GM10847 (cell line): ENCODE data around the gene TSSC4.

Source experiments
- POLR2A ChIP-seq: IDR thresholded peaks from 2 replicates; pipeline ENCODE4 v1.6.1; 2011; ENCODE audit not compliant: insufficient read length; ENCODE audit errors: extremely low read depth

The TSSC4 gene

DNA sequence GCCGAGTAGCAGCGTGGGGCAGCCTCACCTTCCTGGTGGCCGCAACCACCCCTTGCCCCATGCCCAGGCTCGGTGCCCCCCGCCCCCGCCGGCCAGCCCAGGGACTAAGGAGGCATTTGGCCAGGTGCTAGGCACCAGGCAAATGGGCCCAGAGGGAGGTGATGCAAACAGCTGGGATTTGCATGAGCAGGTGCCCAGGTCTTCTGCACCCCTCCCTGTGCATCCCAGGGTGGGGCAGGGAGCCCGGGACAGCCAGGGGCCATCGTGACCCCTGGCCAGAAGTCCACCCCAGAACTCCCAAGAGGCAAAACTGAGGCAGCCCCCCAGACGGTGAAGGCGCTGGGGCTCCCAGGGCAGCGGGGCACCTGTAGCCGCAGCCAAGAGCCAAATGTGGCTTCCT is 25.7 kb downstream of the TSSC4 start:
- no peak for TF ChIP-seq POLR2A

DNA sequence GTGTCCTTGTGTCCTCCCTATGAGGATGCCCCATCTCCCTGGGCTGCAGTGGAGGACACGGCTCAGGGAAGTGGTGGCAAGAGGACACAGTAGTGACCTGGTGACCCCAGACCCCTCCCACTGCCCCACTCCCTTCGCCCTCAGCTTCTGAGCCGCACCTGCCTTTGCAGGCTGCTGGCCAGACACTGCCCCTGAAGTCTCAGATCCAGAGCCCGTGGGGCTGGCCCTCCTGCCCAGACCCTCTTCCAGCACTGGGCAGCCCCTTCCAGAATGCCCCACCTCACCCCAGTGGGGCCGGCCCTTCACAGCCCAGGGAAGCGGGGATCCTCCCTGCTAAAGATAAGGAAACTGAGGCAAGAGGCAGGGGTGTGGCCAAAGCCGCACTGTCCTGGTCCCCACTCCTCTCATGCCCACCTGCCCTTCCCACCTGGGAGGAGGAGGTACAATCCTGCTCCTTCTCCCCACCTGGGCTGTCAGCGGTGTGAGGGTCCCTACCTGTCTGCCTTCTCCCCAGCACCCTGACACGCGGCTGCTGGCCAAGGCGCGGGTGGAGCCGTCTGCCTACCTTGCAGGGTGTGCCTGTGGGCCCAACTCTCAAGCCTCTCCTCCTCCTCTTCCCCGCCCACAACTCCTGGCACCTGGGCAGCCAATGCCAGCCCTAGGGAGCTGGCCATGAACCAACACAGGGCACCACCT is 26.4 kb downstream of the TSSC4 start:
- TF ChIP-seq POLR2A = no peak

- no peak for TF ChIP-seq POLR2A
Observed at GRCh38 chr11:2427721-2428321, 27.3 kb downstream of the TSSC4 start.

DNA sequence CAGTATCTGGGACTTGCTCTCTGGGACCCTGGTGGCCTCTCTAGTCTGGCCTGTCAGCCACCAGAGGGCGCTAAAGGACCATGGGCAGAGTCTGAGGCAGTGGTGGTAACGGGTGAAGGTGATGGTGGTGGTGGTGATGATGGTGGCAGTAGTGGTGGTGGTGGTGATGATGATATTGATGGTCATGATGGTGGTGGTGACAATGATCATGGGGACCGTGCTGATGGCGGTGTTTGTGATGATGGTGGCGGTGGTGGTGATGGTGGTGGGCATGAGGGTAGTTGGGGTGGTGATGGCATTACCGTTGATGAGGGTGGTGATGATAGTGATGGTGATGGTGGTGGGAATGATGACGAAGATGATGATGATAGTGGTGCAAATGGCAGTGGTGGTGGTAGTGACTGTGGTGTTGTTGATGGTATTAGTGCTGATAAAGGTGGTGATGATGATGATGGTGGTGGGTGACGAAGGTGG is 27.8 kb downstream of the TSSC4 start:
- no peak for TF ChIP-seq POLR2A

- no peak for TF ChIP-seq POLR2A
Observed at GRCh38 chr11:2431395-2431794, 30.8 kb downstream of the TSSC4 start.

- TF ChIP-seq POLR2A = no peak
Observed at GRCh38 chr11:2432171-2432621, 31.6 kb downstream of the TSSC4 start.

DNA sequence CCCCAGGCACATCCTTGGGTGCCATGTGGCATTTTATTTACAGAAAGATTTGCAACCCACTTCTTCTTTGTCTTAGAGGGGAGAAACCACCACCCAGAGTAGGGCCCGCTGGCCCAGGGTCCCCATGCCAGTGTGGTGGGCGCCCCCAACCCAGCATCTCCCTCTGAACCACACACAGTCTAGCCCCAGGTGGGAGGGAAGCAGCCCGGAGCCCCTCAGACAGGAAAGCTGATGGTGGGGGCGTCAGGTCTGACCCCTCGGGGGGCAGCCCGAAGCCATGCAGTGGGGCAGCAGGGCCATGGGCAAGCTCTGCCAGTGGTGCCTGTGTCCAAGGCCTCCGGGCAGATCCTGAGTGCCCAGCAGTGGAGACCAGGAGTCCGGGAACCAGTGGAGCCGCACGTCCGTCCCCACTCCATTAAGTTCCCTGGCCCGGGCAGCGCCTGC is 32.1 kb downstream of the TSSC4 start:
- no peak for TF ChIP-seq POLR2A

DNA sequence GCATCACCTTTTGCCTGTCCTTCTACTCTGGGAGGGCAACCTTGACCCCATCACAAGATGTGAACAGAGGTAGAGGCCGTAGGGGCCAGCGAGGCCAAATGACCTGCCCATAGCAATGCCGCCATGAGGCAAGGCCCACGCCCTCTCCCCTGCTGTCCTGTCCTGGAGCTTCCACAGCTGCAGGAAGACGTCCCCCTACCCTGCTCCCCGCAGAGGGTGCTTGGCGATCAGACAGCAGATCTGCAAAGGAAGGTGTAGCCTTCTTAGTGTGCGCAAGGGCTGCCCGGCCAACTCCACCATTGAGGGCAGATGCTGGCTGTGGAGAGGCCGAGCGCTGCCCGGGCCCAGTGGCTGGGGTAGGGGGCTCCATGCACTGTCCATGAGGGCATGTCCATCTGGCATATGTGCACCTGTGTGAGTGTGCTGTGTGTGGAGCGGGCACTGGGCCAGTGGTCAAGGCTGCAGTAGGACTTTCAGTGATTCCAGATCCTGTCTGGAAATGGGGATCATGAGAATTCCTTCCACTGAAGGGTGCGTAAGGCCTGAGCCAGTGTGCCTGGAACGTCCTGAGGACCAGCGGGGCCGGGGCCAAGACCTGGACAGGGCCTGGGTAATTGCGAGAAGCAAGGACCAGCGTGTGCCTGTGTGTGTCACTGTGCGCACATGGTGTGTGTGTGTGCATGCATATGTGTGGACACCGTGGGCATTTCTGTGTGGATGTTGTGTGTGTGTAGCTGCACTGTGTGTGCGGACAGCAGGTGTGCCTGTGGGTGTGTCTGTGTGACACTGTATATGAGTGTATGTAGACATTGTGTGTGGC is 32.8 kb downstream of the TSSC4 start:
- TF ChIP-seq POLR2A = no peak

GRCh38 chr11:2434008-2434407 is 33.5 kb downstream of the TSSC4 start:
- TF ChIP-seq POLR2A = no peak

DNA sequence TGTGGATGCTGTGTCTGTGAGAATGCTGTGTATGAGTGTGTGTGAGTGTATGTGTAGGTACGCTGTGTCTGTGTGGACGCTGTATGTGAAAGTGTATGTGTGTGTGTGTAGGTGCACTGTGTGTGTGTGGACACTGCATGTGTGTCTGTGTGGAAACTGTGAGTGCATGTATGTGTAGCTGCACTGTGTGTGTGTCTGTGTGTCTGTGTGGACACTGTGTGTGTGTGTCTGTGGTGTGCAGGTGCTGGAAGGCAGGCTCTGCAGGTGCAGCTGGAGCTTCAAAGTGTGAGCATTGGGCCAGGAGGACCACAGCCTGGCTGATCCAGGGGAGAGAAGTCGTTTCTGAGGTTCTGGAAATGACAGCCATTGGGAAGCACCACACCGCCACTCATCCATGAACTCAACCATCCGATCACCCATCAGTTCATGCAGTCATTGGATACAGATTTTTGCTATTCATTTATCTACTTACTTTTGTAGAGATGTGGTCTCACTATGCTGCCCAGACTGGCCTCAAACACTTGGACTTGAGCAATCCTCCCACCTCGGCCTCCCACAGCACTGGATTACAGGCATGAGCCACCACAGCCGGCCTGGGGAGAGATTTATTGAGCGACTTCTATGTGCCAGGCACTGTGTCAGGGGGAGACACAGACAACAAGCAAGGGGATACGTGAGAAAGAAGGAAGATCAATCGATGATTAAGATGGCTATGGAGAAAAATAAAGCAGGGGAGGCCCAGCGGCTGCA is 34.1 kb downstream of the TSSC4 start:
- TF ChIP-seq POLR2A = no peak

DNA sequence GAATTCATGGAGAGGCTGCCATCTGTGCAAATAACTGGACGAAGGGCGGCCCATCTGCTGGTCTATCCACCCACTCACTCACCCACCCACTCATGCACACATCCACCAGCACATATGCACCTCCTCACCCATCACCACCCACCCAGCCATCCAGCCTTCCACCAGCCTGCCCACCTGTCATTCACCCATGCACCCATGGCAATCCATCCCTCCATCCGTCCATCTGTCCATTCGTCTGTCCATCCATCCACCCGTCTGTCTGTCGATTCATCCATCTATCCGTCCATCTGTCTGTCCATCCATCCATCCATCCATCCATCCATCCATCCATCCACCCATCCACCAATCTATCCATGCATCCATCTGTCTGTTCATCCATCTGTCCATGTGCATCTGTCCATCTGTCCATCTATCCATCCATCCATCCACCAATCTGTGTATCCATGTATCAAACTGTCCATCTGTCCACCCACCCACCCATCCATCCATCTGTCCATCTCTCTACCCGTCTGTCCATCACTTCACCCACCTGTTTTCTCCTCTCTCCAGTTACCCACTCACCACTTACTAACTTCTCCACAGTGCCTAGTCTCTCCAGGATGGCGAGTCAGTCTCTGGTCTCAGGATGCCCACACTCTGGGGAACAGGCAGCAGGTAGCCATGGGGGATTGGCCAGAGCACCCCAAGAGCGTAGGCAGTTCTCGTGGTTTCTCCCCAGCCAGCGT is 34.9 kb downstream of the TSSC4 start:
- no peak for TF ChIP-seq POLR2A

GRCh38 chr11:2436013-2436520 is 35.5 kb downstream of the TSSC4 start:
- no peak for TF ChIP-seq POLR2A

DNA sequence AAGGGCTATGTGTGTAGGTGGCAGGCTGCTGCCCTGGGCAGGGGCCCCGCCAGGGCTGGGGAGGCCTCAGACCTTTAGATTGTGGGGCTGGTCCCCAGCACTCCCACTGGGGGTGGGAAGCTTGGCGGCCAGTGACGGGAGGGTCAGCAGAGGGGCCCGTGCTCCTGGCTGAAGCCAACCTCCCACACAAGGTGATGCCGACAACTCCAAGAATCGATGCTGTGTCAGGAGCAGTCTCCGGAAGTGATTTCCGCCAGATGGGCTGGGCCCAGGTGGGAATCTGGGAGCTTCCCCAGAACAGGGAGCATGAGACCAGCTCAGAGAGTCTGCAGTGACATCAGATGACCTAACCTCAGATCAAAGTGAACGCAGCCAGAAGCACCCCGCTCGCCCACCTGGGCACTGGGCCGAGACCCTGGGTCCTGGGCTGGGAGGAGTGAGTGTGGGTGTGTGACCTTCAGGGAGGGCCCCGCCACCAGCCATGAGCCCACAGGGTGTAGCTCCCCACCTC is 36.0 kb downstream of the TSSC4 start:
- no peak for TF ChIP-seq POLR2A

DNA sequence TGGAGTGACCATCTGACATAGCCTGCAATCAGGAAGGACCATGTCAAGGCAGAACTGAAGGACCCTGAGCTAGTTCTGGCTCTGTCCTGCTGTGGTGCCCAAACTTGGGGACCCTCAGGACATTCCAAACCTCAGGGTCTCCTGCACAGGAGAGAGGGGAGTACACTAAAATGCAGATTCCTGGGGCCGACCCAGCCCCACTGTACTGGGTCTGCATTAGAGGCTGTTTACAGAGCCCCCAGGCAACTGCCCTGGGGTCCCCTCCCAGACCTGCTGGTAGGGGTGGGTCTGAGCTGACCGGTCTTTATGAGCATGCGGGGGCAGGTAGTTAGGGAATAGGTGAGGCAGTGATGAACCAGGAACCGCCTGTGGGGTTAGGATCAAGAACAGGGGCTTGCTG is 37.0 kb downstream of the TSSC4 start:
- TF ChIP-seq POLR2A = no peak
